Stimulated activated naive CD8-positive, alpha-beta T cell treated with anti-CD3 and anti-CD28 coated beads, Interleukin-15, amount 100 ng/mL, for 72 hours (primary cell): ENCODE measurements around the gene GART.
"Not testable (repeated sequence)": the region's sequence is repeated elsewhere in the genome, so short reads cannot be mapped to it uniquely, and the experiment has no call there.

Source experiments
- ATAC-seq: fragments of 150-1000 bp; cut with Tn5 transposase; 2 replicates; pipeline ENCODE4 v1.10.0; 2021; ENCODE audit warnings: mild to moderate bottlenecking, moderate library complexity
- DNase-seq, 2 donors: peaks; one replicate each; pipeline ENCODE4 v3.0.0; 2021 to 2022
- H3K27ac Mint-ChIP-seq, 2 donors: one replicate each; pipeline ENCODE4 v1.8.0; 2022; ENCODE audit warnings: mild to moderate bottlenecking in 2 of 2, mixed read lengths in 2 of 2, moderate library complexity in 2 of 2
- H3K27me3 Mint-ChIP-seq: one replicate; pipeline ENCODE4 v1.8.0; 2022; ENCODE audit warnings: mixed read lengths
- H3K4me1 Mint-ChIP-seq: one replicate; pipeline ENCODE4 v1.8.0; 2022; ENCODE audit warnings: mild to moderate bottlenecking, mixed read lengths
- H3K4me3 Mint-ChIP-seq, 2 donors: one replicate each; pipeline ENCODE4 v1.8.0; 2022; ENCODE audit warnings: mild to moderate bottlenecking in 2 of 2, mixed read lengths in 2 of 2, moderate library complexity in 1 of 2
- H3K9me3 Mint-ChIP-seq, 2 donors: one replicate each; pipeline ENCODE4 v1.8.0; 2022; ENCODE audit warnings: mixed read lengths in 2 of 2

The GART gene

GRCh38 chr21:33473344-33473743 is 68.6 kb downstream of the GART start:
- Mint-ChIP-seq H3K4me1 (peaks cover 15% of the 10 kb centered on the region), H3K9me3 (no peaks in the 10 kb centered on the region), H3K27ac (no peak overlapping the region), H3K4me3 (no peak overlapping the region), H3K27me3 (no peaks in the 10 kb centered on the region)
- DNase-seq = no peak
- ATAC-seq = no peak

- Mint-ChIP-seq H3K27me3 (no peaks in the 10 kb centered on the region), H3K4me1 (peaks cover 15% of the 10 kb centered on the region), H3K4me3 (no peak overlapping the region), H3K27ac (no peak overlapping the region), H3K9me3 (no peaks in the 10 kb centered on the region)
- DNase-seq = no peak
- no peak for ATAC-seq
Measured at GRCh38 chr21:33470701-33471100, 71.2 kb downstream of the GART start.

GRCh38 chr21:33469183-33469582 is 72.7 kb downstream of the GART start:
- ATAC-seq, DNase-seq: not testable (repeated sequence)

GRCh38 chr21:33461538-33462250 is 80.2 kb downstream of the GART start:
- Mint-ChIP-seq H3K27me3 (no peaks in the 10 kb centered on the region), H3K4me3 (no peak overlapping the region), H3K9me3 (no peaks in the 10 kb centered on the region), H3K27ac (no peak overlapping the region), H3K4me1 (no peaks in the 10 kb centered on the region)
- DNase-seq = no peak
- ATAC-seq = no peak

More at GRCh38 chr21:33469183-33469582, 72.7 kb downstream of the GART start:
- not testable (repeated sequence) for H3K27ac Mint-ChIP-seq, H3K4me3 Mint-ChIP-seq, H3K27me3 Mint-ChIP-seq, H3K9me3 Mint-ChIP-seq
- H3K4me1 Mint-ChIP-seq = peaks cover 15% of the 10 kb centered on the region

- no peak for ATAC-seq
- H3K9me3 Mint-ChIP-seq = no peaks in the 10 kb centered on the region
- no peaks in the 10 kb centered on the region for H3K4me1 Mint-ChIP-seq
- H3K4me3 Mint-ChIP-seq = no peak overlapping the region
- no peak for DNase-seq
- H3K27me3 Mint-ChIP-seq = no peaks in the 10 kb centered on the region
- no peak overlapping the region for H3K27ac Mint-ChIP-seq
Measured at GRCh38 chr21:33458861-33459260, 83.1 kb downstream of the GART start.

GRCh38 chr21:33455686-33456446 is 86.1 kb downstream of the GART start:
- H3K9me3 Mint-ChIP-seq = no peaks in the 10 kb centered on the region
- no peak overlapping the region for H3K4me3 Mint-ChIP-seq
- H3K4me1 Mint-ChIP-seq = peaks cover 5% of the 10 kb centered on the region
- ATAC-seq (no peak), DNase-seq (no peak)
- H3K27me3 Mint-ChIP-seq = no peaks in the 10 kb centered on the region
- H3K27ac Mint-ChIP-seq = no peak overlapping the region
